Caco-2 (cell line): ENCODE measurements around the gene SAMD5. TPM values are rescaled to one million over a fixed set of nuclear protein-coding genes. Genes with fewer than 3 reads are reported as not detected.
"Not testable (repeated sequence)": the region's sequence is repeated elsewhere in the genome, so short reads cannot be mapped to it uniquely, and the experiment has no call there.

Source experiments
- BruUV-seq: library from RNA; stranded (reverse); fragments of 400-500 nt; replicated peaks from 2 replicates; lab custom pipeline; 2021; lab: Mats Ljungman, UMichigan
- CTCF ChIA-PET: fragments of 300-600 bp; sonication (Branson Sonifier 250); formaldehyde crosslinking; loops from one replicate; lab custom pipeline; 2022; ENCODE audit warnings: antibody characterized with exemption; lab: Charles Lee
- POLR2A ChIA-PET: fragments of 300-600 bp; sonication (Branson Sonifier 250); formaldehyde crosslinking; loops from one replicate; lab custom pipeline; 2022; ENCODE audit warnings: antibody characterized with exemption; lab: Charles Lee
- DNase-seq, 2 experiments: peaks; one replicate each; pipeline versions ENCODE4 v3.0.0 to v3.0.0-alpha.2; 2020 to 2022
- H3K27me3 ChIP-seq: replicated peaks from 2 replicates; pipeline ENCODE4 v1.6.0; 2011; ENCODE audit warnings: low read length; ENCODE audit not compliant: control insufficient read depth, insufficient read depth
- H3K36me3 ChIP-seq: 2 replicates; pipeline ENCODE4 v1.5.1; 2011; ENCODE audit warnings: low read length; ENCODE audit not compliant: control insufficient read depth, insufficient read depth
- H3K4me1 ChIP-seq: fragments of 250-450 bp; sonication (Bioruptor Pico); 2 replicates; pipeline ENCODE4 v1.5.1; 2020; ENCODE audit warnings: mild to moderate bottlenecking
- H3K4me3 ChIP-seq: 2 replicates; pipeline ENCODE4 v1.5.1; 2011; ENCODE audit warnings: low read depth, mild to moderate bottlenecking, control low read depth, low read length
- H3K9me3 ChIP-seq: fragments of 250-450 bp; sonication (Bioruptor Pico); 2 replicates; pipeline ENCODE4 v1.5.1; 2020; ENCODE audit warnings: mild to moderate bottlenecking, moderate library complexity
- H3K27ac Mint-ChIP-seq: one replicate; pipeline ENCODE4 v1.8.0; 2022; ENCODE audit warnings: mixed read lengths; ENCODE audit not compliant: unreplicated experiment
- H3K27me3 Mint-ChIP-seq: one replicate; pipeline ENCODE4 v1.8.0; 2022; ENCODE audit warnings: mixed read lengths; ENCODE audit not compliant: insufficient read depth, unreplicated experiment
- H3K36me3 Mint-ChIP-seq: one replicate; pipeline ENCODE4 v1.8.0; 2022; ENCODE audit warnings: mild to moderate bottlenecking, mixed read lengths; ENCODE audit not compliant: insufficient read depth, unreplicated experiment
- H3K4me1 Mint-ChIP-seq: one replicate; pipeline ENCODE4 v1.8.0; 2022; ENCODE audit warnings: low read depth, mixed read lengths; ENCODE audit not compliant: unreplicated experiment
- H3K4me3 Mint-ChIP-seq: one replicate; pipeline ENCODE4 v1.8.0; 2022; ENCODE audit warnings: mild to moderate bottlenecking, moderate library complexity, mixed read lengths; ENCODE audit not compliant: unreplicated experiment
- H3K9me3 Mint-ChIP-seq: one replicate; pipeline ENCODE4 v1.8.0; 2022; ENCODE audit warnings: mixed read lengths; ENCODE audit not compliant: unreplicated experiment
- intact Hi-C: fragments of 100-400 bp; cut with micrococcal nuclease; formaldehyde crosslinking; loops from one replicate; pipeline ENCODE4 v1.10.0; 2022; ENCODE audit not compliant: unreplicated experiment
- total RNA-seq: library from RNA; stranded (reverse); gene quantifications from 2 replicates; pipeline ENCODE4 v1.2.3, GENCODE V29; 2022
- TF ChIP-seq, protein P1 (sequence below), 2 experiments: fragments of 200-600 bp in 1 of 2; IDR thresholded peaks; 1 replicate in 1 of 2; 2 replicates in 1 of 2; pipeline versions ENCODE4 v1.5.1 to v1.8.0; 2011 to 2022; ENCODE audit warnings: antibody characterized with exemption in 1 of 2, control low read depth in 1 of 2, inconsistent platforms in 1 of 2, low read depth in 1 of 2, low read length in 1 of 2, mild to moderate bottlenecking in 1 of 2, moderate library complexity in 1 of 2; ENCODE audit not compliant: insufficient read depth in 1 of 2, severe bottlenecking in 1 of 2, unreplicated experiment in 1 of 2

The SAMD5 gene
- total RNA-seq, 1 experiment from 2014 or later: 13.4 TPM

GRCh38 chr6:147540075-147540474, 31.6 kb downstream of the SAMD5 start:
- BruUV-seq: no TSS peak
- CTCF ChIA-PET: no interaction called here

GRCh38 chr6:147542436-147542835, 33.9 kb downstream of the SAMD5 start:
- peaks cover 20% of the 10 kb centered on the region for H3K36me3 Mint-ChIP-seq
- H3K9me3 ChIP-seq, H3K27me3 ChIP-seq, H3K27me3 Mint-ChIP-seq, POLR2A ChIA-PET, CTCF ChIA-PET, H3K4me1 ChIP-seq, H3K9me3 Mint-ChIP-seq, DNase-seq, H3K4me3 Mint-ChIP-seq, H3K36me3 ChIP-seq, intact Hi-C loops, BruUV-seq, H3K4me1 Mint-ChIP-seq, H3K27ac Mint-ChIP-seq, H3K4me3 ChIP-seq: not testable (repeated sequence)

More at GRCh38 chr6:147540075-147540474, 31.6 kb downstream of the SAMD5 start:
- Mint-ChIP-seq H3K9me3 (no peaks in the 10 kb centered on the region), H3K4me3 (no peak overlapping the region), H3K36me3 (peaks cover 20% of the 10 kb centered on the region), H3K4me1 (no peaks in the 10 kb centered on the region), H3K27me3 (no peaks in the 10 kb centered on the region), H3K27ac (no peak overlapping the region)
- no peak for DNase-seq
- H3K4me1 ChIP-seq: no peaks in the 10 kb centered on the region
- intact Hi-C loops: no loop called here
- no peaks in the 10 kb centered on the region; the same call in 1 of the 2 replicates for H3K36me3 ChIP-seq
- POLR2A ChIA-PET: no interaction called here
- H3K27me3 ChIP-seq: no peaks in the 10 kb centered on the region
- no peak overlapping the region for H3K4me3 ChIP-seq
- TF ChIP-seq, protein P1, sequence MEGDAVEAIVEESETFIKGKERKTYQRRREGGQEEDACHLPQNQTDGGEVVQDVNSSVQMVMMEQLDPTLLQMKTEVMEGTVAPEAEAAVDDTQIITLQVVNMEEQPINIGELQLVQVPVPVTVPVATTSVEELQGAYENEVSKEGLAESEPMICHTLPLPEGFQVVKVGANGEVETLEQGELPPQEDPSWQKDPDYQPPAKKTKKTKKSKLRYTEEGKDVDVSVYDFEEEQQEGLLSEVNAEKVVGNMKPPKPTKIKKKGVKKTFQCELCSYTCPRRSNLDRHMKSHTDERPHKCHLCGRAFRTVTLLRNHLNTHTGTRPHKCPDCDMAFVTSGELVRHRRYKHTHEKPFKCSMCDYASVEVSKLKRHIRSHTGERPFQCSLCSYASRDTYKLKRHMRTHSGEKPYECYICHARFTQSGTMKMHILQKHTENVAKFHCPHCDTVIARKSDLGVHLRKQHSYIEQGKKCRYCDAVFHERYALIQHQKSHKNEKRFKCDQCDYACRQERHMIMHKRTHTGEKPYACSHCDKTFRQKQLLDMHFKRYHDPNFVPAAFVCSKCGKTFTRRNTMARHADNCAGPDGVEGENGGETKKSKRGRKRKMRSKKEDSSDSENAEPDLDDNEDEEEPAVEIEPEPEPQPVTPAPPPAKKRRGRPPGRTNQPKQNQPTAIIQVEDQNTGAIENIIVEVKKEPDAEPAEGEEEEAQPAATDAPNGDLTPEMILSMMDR (IDR thresholded peaks at IDR 0.05; ENCODE audit: insufficient read depth in 1 of 2, low read depth in 1 of 2, low read length in 1 of 2, severe bottlenecking in 1 of 2, unreplicated experiment in 1 of 2): no peak
- no peaks in the 10 kb centered on the region for H3K9me3 ChIP-seq

GRCh38 chr6:147544420-147544819, 35.9 kb downstream of the SAMD5 start:
- H3K27ac Mint-ChIP-seq: no peak overlapping the region
- no peak overlapping the region for H3K4me3 Mint-ChIP-seq
- TF ChIP-seq, protein P1 (IDR thresholded peaks at IDR 0.05; ENCODE audit: insufficient read depth in 1 of 2, low read depth in 1 of 2, low read length in 1 of 2, severe bottlenecking in 1 of 2, unreplicated experiment in 1 of 2): no peak
- H3K9me3 Mint-ChIP-seq: no peaks in the 10 kb centered on the region
- no peaks in the 10 kb centered on the region; the same call in 1 of the 2 replicates for H3K36me3 ChIP-seq
- DNase-seq: no peak
- no peaks in the 10 kb centered on the region for H3K27me3 Mint-ChIP-seq
- intact Hi-C loops: no loop called here
- no peaks in the 10 kb centered on the region for H3K9me3 ChIP-seq
- peaks cover 6% of the 10 kb centered on the region for H3K4me1 Mint-ChIP-seq
- ChIA-PET CTCF (no interaction called here), POLR2A (no interaction called here)
- BruUV-seq: no TSS peak
- no peaks in the 10 kb centered on the region for H3K27me3 ChIP-seq
- no peaks in the 10 kb centered on the region; the same call in 1 of the 2 replicates for H3K4me1 ChIP-seq
- H3K36me3 Mint-ChIP-seq: peaks cover 20% of the 10 kb centered on the region
- no peak overlapping the region for H3K4me3 ChIP-seq
